GM18499 (cell line): ENCODE results near the gene CCDC191.

ENCODE experiments used
- ATAC-seq: cut with Tn5 transposase; IDR thresholded peaks from one replicate; pipeline ENCODE4 v1.9.1; 2021; ENCODE audit warnings: moderate number of reproducible peaks; ENCODE audit not compliant: insufficient read depth, unreplicated experiment

Gene CCDC191

DNA sequence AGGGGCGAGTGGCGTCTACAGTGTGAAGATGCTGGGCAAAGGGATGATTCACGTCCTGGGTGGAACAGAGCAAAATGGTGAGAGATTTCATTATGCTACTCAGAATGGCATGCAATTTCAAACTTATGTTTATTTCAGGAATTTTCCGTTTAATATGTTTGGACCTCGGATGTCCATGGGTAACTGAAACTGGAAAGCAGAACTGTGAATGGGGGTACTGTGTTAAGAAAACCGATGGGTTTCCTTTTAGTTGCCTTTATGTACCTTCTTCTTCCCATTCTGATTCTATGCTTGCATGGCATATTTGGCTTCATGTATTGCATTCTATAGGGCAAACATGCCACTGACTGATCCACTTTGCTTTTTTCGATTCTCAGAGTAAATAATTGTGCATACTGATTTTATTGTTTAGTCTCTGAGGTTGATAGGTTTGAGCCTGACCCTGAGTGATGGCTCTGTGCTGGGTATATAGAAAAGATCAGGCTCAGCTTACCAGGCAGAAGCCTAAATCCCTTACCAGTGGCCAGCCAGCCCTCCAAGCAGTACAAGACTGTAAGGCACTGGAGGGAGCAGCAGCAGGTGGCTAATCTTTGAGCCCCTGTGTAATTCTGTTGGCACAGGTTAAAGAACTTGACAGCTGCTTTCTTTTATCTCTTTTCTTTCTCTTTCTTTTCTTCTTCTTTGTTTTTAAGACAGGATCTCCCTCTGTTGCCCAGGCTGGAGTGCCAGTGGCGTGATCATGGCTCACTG is 4.8 kb upstream of the CCDC191 start:
- ATAC-seq = no peak

DNA sequence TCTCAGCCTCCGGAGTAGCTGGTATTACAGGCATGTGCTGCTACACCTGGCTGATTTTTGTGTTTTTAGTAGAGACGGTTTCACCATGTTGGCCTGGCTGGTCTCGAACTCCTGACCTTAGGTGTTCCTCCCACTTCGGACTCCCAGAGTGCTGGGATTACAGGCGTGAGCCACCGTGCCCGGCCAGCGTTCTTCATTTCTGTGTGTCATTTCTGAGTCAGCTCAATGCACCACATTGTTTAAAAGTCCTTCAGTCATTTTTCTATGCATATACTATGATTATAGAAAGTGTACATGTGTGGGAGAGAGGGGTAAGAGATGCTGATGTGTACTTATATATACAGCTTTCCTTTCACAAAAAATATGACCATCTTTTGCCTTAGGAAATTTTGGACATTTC is 2.3 kb upstream of the CCDC191 start:
- ATAC-seq = no peak

DNA sequence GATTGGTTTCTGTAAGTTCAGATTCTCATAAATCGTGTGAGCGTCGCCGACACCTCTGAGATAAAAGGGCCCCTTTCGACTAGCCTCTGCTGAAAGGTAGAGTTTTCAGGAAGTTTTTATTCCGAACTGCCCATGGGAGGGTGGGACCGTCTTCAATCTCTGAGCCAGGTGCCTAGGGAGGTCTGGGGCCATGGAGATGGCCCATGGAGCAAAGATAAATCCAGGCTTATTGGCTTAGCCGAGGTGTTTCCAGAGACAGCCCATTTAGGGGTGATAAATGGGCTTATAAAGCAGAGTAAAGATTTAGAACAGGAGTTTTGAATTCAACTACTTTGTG is 653 bp upstream of the CCDC191 start:
- ATAC-seq = peak; percentile 1

DNA sequence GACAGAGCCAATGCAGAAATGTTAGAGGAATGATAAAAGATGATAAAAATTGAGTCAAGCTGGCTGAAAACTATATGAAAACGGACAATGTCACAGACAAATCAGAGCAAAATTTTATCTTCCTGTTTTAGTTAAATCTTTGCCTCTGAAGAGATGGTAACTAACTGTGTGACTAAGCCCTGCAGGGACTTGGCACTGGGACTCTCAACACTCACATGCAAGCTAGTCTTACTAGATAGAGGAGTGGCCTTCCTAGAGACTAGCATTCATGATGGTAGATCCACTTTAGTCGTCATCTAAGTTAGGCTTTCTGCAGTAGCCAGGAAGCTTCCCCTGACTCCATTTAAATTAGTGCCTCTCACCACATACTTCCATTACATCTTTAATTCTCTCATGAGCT is 4.1 kb downstream of the CCDC191 start:
- no peak for ATAC-seq

DNA sequence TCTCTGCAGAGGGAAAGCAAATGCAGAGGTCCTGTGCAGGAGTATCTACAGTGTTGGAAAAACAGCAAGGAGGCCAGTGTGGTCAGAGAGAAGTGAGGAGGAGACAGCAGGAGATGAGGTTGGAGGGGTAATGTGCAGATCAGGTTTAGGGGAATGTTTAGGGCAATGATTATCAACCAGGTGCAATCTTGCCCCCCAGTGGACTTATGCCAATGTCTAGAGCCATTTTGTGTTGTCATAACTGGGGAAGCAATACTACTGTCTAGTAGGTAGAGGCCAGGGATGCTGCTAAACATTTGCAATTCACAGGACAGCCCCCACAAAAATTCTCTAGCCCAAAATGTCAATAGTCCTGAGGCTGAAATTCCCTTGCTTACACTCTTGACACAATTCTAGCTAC is 13.1 kb downstream of the CCDC191 start:
- ATAC-seq = no peak

DNA sequence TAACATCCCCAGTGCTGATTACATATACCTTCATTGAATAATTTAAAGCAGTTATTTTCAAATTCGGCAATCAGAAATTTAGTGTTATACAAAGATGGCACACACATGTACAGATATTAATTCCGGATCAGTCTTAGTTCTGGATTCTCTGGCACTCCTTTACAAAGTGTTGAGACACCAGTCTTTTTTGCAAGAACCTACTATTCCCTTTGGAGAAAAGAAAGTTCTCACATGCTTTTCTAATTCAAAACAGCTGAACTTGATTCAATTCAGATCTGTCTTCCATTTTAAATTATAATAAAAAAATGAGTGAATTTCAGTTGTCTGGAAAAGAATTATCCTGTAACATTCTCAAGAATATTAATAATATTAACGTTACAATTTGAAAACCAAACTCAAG is 20.4 kb downstream of the CCDC191 start:
- no peak for ATAC-seq

DNA sequence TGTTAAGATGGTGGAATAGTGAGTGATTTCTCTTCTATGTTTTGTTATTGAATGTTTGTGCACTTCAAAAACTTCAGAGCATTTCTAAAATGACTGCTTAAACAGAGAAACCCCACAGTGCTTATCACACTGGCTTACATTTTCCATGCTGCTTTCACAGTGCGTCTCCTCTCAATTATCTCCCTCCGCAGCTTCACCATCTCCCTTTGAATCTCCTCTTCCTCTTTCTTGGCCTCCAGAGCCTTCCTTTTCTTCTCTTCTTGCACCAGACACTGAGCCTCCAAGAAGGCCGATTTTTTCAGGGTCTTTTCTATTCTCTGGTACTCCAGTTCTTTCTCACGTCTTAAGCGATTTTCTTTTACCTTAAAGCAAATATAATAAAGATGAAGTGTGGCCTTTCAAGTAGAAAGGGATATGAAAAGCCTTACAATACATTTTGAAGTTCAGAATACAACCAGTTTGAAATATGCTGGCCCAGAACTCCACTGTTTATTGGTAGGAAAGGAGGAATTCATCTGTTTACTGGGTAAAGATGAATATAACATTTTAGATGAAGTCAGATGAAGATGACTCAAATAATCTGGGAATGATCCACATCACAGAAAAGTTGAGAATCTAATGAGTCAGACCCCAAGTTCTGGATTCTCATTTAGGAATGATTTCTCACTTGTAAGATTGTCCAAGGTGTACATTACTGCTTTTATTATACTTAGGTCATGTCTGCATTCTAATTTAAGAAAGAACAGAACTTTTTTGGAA is 21.4 kb downstream of the CCDC191 start:
- no peak for ATAC-seq

DNA sequence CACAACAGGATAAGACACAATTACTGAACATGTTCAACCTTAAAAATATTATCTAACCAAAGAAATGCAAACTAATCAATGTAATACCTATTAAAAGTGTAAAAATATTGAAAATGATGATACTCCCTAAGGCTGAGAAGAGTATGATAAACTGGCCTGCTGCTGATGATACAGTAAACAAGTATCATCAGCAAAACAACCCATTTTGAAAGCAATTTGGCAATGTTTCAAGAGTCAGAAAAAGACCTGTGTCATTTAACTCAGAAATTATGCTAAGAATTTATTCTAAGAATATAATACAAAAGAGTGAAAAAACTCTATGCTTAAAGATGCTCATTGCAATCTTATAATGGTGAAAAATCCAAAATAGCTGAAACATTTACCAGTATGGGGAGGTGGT is 22.1 kb downstream of the CCDC191 start:
- no peak for ATAC-seq

DNA sequence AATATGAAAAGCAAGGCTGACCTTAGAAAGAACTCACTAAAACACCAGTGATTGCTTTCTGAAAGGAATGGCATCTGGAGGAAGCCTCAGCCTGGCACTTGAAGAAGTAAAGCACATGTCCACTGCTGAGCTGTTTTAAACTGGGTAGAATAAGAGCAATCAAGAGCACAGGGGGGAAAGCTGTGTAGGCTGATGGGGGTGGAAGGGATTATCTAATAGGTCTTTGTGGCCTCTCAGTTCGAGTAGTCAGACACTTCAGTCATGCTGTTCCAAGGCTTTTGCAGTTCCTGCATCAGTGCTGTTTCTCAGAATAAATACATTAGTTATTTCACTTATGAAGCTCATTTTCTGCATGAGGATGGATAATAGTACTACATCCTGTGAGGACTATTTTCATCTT is 22.6 kb downstream of the CCDC191 start:
- no peak for ATAC-seq

DNA sequence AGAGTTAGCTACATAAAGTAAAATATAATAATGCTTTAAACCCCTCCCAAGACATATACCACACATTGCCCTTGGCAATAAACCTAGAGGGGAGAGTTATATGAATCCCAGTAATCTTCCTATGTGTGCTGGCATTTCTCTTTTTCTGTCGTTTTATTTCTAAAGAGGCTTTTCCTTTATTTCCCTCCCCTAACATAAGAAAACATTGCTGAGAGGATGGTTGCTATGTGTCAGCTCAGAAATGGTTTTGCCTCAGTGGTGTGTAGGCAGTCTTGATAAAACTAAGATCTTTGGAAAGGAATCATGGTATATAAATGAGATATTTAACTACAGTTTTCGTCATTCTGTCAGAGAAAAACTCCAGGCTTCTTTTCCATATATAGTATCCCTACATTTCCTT is 30.0 kb downstream of the CCDC191 start:
- no peak for ATAC-seq

DNA sequence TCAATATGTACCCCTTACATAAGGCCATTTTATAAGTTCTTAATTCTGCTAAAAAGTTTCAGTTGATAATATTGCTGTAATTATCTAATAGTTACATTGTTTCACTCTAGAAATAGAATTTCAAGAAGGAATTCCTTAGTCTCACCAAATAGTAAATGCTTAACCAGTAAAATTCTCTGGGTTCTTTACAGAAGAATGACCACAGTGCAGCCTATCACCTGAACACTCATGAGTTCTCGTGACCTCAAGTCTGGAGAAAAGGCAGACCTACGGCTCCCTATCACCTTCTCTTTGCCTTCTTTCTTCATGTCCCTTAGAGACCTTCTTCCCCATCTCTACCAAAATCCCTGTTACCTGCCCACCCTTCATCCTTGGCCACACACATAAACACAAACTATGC is 30.9 kb downstream of the CCDC191 start:
- ATAC-seq = no peak

DNA sequence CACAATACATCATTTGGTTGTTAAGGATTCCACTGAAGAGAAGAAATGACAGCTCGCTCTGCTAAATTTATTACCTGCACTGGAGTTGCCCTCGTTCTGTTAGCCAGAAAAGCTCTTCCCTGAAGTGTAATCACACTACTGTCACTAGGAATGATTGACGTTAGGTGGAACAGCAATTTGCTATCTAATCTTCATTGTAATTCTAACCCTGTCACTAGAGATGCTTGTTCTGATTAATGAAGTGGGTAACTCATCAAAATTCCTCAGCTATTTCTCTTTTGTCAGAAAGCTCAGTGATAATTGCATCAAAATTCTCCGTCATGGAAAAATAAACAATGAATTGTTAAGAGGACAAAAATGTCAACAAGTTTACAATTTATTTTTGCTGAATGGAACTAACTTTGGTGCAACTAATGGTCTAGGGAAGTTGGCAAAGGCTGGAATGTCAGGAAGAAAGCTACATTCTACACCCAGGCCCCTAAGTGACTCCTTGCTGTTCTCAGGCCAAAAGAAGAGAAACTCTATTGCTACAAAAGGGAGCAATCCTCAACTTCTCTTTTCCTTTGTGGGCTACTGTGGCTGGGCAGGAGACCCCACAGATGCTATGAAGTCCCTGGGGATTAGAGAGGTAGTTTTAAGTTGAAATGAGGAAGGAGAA is 34.1 kb downstream of the CCDC191 start:
- ATAC-seq = no peak

DNA sequence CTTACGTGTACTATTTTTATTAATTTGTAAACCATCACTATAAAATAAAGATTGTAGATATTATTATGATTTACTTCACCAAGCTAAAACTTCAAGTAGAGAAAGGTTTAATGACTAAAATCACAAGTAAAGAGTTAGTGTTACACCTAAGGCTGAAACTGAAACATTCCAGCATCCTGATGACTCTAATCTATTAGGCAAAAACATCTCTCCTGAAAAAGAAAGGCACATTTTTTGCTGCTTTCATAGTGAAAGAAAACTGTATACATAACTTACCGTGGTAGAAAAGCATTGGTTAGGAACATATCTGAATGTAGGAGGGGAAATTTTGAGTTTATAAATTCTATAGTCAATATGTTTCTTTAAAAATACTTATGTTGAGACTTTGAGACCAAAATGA is 35.4 kb downstream of the CCDC191 start:
- no peak for ATAC-seq

DNA sequence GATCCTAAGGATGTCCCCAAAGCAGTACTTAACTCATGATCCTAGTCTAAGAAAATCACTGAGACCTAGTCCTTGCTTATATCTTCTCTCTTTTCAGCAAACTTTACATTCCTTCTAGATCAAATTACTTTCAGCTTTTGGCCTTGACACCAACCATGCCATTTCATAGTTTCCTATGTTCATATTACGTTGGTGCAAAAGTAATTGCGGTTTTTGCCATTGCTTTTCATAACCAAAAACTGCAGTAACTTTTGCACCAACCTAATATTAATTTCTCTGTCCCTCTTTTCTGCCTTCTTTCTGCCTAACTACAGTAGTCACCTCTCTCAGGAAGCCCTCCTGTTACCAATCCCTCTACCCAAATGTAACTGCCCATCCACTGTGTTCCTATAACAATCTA is 36.8 kb downstream of the CCDC191 start:
- no peak for ATAC-seq

DNA sequence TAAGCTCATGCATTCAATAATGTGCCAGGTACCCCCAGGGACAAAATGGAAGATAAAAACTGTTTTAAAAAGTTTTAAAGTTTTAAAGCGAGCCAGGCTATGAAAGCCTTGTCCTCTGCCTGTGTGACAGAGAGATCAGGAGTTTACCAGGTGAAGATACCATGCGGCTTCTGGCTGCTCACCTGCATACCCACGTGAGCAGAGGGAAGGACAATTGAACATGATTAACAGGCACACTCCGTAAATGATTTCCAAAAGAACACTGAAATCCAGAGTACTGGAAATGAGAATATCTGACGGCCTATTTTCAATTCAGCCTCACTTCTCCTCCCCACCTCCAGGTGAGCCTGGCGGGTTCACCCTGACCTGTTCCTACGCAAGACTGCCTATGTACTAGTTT is 42.1 kb downstream of the CCDC191 start:
- no peak for ATAC-seq

DNA sequence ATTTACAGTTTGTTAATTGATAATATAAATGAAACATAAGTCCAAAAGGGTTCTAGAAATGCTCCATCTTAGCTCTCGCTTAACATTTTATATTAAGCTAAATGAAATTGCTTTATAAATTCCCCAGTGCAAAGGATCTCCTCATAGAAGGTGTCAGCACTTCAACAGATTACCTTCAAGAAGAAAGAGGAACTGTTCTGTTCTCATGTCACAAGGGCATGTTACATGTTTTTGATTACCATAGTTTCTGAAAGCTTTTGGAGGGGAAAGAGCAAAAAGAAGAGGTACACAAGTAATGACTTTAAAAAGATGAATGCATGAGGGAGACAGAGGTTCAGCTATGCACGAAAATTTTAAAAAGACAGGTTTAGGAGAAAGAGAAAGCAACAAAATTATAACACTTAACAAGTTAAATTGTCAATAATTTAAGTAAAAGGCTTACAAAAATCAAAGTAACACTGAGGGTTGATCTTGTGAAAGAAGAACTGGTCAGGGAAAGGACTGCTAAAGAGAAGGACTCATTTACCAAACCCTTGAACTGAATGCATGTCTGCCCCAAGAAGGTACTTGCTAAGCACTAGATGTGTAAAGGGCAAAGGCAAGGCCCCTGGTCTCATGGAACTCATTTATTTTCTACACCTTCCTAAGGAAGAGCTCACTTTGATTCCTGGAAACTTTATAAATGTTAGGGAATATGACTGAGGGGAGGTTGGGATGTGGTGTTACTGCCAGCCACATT is 45.1 kb downstream of the CCDC191 start:
- peak; percentile 77 for ATAC-seq

DNA sequence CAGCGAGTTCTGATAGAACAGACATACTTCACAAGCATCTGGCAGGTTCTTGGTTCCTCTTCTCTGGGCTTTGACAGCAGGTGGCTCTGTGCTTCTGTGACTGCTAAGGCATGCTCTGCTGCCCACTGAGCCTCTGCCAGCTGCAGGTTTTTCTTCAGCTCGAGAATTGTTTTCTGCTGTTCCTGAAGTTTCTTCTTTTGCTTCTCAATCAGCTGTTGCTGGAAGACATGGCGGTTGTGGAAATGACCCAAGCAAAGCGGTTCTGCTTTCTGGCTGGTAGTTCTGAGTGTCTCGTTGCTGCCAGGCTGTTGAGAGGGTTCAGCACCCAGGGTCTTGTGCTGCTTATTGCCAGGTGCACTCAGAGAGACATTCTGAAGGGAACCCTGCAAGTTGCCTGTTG is 50.8 kb downstream of the CCDC191 start:
- peak; percentile 93 for ATAC-seq

DNA sequence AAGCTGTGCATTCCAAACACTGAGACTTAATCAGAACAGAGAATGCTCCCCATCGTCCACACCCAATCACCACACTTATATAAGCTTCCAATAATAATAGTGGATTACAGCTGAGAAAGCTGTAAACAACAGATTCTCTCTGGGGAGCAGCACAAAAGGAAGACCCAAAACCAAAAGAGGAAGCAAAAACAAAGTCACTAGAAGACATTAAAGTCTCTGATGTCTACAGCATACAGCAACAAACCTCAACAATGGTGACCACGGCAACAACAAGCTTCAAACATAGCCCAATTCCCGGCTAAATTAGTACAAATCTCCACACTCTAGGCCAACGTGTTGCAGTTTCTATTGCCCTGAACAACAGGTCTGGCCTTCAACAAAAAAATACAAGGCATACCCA is 70.8 kb downstream of the CCDC191 start:
- ATAC-seq = peak; percentile 78

DNA sequence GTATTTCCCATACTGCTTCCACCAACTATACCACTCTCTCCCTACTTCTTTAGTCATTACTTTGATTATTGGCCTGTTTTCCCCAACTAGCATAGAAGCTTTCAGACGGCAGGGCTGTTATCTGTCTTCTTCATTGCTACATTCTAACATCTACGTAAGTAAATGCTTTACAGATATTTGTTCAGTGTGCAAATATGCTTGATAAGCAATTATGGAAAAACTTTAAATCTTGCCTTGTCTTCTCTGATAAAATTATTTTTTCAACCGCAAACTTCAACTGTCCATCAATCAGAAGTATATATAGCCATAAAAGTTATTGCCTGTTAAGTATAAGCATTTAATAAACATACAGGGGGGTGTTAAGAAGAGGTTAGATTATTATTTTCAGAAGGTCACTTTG is 72.8 kb downstream of the CCDC191 start:
- ATAC-seq = no peak

DNA sequence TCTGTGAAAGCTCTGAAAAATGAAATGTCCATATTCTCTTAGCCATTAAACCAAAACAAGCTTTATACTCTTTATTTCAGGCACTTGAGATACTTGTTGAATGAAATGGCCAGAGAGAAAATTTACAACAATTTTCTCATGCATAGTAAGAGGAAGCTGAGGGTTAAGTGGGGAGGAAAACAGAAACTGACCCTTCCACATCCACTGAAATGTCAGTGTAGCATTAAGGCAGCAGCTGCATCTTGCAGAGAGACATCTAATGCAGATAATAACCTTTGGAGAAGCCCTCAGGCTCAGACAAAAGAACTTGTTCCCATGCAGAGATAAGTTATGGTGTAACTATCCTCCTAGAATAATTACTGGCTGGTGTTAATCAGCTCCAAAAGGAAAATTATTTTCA is 74.5 kb downstream of the CCDC191 start:
- no peak for ATAC-seq

DNA sequence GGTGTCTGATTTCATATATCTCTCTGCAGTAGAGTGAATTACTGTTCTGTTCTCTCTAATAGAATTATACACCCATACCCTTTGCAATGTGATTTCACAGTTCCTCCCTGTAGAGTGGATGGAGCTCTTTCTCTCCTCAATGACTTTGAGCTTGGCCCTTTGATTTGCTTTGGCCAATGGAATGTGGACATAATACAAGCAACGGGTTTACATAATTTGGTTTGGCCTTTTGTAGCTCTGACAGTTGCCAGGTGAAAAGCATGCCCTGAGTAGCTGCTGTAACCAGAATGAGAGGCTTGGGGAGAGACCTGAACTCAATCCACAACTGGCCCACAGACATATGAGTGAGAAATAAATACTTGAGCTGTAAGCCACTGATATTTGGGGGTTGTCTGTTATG is 76.4 kb downstream of the CCDC191 start:
- ATAC-seq = no peak
